ENCODE measurements around the gene XDH. TPM values are rescaled to one million over a fixed set of nuclear protein-coding genes. Genes with fewer than 3 reads are reported as not detected.

XDH gene
- polyA plus RNA-seq (ENCODE audit: insufficient read length in 3 of 3): under 1 TPM; 0.12 to 0.47 (median 0.17) TPM
- long read RNA-seq, donor 1: 0 reads
- long read RNA-seq, donor 2: 0 reads
- long read RNA-seq, donor 3: 0 reads
- long read RNA-seq, donor 4: 0 reads
- long read RNA-seq, donor 5: 0 reads
- long read RNA-seq, donor 6: 0 reads
- long read RNA-seq, donor 7: 0 reads
- long read RNA-seq, donor 8: 0 reads
- long read RNA-seq, donor 9: 0 reads
- long read RNA-seq, donor 10: 0 reads
- long read RNA-seq, donor 11: 0 reads
- long read RNA-seq, donor 12: 0 reads
- long read RNA-seq, donor 13: 0 reads
- long read RNA-seq, donor 14: 0 reads
- long read RNA-seq, donor 15: 0 reads
- long read RNA-seq, donor 16: 0 reads

DNA sequence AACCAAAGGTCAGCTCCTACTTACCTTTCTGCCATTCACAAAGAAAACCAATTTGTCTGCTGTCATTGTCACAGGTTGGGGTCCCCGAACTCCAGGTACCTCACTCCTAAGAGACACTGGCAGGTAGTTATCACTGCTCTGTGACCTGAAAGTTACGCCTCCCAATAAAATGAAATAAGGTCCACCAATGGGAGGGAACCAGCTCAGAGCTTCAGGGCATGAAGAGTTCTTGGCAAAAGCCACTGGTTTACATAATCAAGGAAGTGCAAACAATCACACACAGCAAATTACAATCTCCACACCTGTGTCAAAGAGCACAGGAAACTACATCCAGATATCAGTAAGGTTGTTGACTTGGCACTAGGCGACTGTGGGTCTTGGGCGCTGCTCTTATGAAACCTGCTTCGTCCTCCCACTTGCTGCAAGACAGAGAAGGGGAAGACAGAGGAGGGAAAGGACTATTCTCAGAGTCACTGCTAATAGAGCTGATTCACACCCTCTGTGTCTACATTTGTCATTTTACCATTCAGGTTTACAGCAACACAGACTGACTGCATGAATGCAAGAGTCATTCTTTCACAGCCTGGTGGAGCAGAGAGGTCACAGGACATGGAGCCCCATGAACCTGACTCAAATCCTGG is at the start of gene XDH:
TSS of gene XDH (minus strand) at position 142 of the 641 bp plus-strand sequence. CDS start at position 66, 76 bp downstream.
- DNase-seq (ENCODE audit: extremely low read depth in 1 of 11, low read depth in 9 of 11, low spot score in 4 of 11): no peak

DNA sequence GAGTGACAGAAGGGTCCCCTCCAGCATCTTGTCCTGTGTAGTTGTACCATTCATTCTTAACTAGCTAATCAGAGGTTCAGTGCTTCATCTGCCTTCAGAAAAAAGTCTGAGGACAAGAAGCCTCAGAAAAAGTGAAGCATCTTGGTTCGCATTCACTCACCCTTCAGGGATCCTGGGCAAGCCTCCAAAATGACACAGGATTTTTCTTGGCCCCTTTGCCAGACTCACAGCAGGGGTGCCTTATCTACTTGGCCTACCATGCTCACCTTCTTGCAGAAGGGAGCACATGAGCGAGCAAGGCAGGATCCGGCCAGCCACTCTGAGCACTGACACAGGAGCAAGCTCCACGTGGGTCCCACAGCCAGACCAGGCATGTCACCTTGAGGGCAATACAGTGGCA is 43.1 kb upstream of the XDH start:
- no peak for DNase-seq (ENCODE audit: extremely low read depth in 1 of 11, low read depth in 9 of 11, low spot score in 4 of 11)

DNA sequence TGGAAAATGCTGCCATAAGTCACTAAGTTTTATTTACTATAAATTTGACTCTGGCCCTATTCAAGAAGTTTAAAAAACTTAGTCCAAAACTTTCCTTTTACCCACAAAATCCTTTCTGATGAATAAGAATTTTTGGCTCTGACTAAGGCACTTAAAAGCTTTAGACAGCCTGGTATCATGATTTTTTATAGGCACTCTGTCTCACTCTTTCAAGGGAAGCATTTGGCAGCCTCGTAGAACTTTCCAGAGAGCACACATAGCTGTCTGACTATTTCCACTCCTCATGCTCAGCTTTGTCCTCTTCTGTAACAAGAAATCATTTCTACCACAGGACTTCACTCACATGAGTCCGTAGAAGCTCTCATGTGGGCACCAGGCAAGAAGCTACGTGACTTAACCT is 32.3 kb upstream of the XDH start:
- DNase-seq (ENCODE audit: extremely low read depth in 1 of 11, low read depth in 9 of 11, low spot score in 4 of 11): no peak

DNA sequence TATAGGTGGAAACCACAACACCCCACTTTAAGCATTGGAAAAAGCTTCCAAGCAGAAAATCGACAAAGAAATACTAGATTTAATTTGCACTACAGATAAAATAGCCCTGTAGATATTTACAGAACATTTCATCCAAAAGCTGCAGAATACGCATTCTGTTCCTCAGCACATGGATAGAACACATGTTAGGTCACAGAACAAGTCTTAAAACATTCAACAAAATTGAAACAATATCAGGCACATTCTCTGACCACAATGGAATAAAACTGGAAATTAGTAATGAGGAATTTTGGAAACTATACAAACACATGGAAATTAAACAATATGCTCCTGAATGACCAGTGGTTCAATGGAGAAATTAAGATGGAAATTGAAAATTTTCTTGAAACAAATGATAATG is 27.8 kb upstream of the XDH start:
- DNase-seq (ENCODE audit: extremely low read depth in 1 of 11, low read depth in 9 of 11, low spot score in 4 of 11): no peak

DNA sequence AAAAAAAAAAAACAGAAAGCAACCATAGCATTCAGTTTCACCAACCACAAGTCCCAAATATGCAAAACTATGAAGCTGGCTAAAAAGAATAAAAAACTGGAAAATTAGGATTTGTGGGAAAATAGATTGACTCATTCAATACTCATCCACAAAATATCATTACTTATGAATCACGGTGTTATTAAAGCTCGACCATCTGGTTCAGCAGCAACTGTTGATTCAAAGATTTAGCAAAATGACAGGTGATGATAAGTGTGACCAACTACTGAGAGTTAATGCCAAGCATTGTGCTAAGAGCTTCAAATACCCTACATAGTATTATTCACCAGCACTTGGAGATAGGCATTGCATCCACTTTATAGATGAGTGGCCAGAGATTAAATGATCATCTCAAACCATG is 26.2 kb upstream of the XDH start:
- DNase-seq (ENCODE audit: extremely low read depth in 1 of 11, low read depth in 9 of 11, low spot score in 4 of 11): no peak

DNA sequence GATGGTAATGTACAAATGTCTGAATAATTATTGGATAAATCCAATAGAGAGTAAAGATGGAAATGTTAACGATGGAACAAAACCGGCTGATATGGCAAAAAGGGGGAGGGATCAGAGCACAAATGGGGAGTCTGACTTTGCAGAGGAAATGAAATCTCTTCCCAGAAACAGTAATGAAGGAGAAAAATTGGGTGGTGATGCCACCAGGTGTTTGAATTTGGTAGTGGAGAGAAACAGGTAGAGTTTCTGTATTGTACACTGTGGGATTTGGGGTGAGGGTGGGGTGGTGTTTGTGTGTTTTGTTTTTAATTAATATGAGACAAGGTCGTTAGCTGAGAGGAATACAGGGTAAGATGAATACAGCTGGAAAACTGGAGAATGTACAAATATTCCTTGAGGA is 20.4 kb upstream of the XDH start:
- DNase-seq (ENCODE audit: extremely low read depth in 1 of 11, low read depth in 9 of 11, low spot score in 4 of 11): no peak

DNA sequence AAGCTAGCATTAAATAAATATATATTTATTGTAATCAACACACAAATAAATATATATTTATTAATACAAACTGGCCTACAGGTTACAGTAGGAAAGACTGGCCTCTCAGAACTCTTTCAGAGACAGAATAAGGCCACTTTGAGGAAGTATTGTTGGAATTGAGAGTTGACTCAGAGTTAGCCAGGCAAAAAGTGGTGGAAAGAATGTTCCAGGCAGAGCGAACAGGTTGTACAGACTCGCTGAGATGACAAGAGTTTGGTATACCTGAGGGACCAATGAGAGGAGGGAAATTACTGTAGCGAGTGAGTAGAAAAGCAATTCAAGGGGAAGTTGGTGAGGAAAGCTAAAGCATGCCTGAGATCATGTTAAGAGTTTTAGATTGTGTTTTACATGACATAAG is 19.0 kb upstream of the XDH start:
- no peak for DNase-seq (ENCODE audit: extremely low read depth in 1 of 11, low read depth in 9 of 11, low spot score in 4 of 11)

DNA sequence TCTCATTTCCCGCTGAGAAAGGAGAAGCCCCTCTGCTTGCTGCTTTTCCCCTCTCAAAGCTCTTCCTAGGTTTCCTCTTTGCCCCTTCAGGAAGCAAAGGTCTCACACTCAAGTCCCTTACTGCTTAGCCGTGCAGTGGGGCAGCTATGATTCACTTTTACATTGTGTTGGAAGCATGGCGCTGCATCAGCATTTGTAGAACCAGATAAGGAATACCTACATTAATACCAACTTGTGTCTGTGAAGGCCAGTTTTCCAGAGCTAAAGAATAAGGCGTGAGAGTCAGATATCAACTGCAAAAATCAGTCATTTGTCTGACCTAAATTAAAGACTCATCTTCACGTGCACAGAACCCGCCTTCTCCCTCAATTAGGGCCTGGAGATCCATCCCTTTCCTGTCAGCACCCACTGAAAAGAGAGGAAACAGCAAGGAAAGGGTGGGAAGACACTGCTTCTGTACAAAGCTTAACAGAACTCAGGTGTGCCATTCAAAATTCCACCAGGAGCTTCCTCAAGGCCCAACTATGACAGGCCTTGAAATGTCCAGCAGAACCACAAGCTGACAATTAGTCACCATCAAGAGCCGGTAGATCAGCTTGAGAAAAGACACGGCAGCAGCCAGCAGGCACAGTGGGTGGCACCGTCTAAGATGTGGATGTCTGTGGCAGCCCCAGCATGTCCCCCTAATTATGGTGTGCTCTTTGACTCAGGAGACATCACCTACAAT is 16.1 kb upstream of the XDH start:
- DNase-seq (ENCODE audit: extremely low read depth in 1 of 11, low read depth in 9 of 11, low spot score in 4 of 11): no peak

DNA sequence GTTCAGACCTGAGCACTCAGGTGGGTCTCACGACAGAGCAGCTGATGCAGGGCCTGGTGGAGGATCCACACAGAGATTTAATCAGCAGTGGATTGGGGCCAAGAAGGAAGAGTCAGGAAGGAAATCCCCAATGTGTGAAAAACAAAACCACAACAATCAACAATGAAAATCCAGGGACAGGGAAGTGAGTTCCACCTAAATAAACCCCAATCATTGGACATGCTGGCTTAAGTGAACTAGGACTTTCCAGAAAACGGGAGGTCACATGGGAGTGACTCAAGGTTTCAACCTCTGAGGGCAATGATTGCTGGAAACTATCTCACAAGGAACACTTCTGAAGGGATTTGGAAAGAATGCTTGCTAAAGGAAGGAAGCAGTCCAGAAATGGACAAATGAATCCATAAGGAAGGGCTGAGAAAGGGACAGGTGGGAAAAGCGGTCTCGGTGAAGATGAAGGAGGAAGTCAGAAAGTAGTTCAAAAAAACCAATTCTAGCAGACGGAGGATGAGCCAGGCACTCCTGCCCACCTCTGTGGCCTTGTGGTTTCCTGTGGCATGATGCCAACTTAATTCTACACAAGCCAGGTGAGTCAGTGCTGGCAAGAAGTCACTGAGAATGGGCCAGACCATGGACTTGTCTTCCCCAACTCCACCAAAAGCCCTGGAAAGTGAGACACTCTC is 15.4 kb upstream of the XDH start:
- DNase-seq (ENCODE audit: extremely low read depth in 1 of 11, low read depth in 9 of 11, low spot score in 4 of 11): no peak

DNA sequence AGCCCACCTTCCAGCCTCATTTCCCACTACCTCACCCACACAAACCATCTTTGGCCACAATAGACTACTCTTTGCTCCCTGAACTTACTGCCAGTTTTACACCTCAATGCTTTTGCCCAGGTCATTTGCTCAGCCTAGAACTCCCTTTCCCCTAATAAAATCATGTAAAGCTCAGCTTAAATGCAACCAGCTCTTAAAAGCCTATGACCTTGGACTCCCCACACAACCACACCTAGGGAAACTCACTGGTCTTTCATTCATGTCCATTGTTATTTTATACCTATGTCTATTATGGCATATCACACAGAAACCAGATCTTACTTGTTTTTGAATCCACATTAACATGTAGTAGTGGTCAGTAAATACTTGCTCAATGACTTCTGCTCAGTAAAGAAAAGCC is 14.5 kb upstream of the XDH start:
- DNase-seq (ENCODE audit: extremely low read depth in 1 of 11, low read depth in 9 of 11, low spot score in 4 of 11): no peak

DNA sequence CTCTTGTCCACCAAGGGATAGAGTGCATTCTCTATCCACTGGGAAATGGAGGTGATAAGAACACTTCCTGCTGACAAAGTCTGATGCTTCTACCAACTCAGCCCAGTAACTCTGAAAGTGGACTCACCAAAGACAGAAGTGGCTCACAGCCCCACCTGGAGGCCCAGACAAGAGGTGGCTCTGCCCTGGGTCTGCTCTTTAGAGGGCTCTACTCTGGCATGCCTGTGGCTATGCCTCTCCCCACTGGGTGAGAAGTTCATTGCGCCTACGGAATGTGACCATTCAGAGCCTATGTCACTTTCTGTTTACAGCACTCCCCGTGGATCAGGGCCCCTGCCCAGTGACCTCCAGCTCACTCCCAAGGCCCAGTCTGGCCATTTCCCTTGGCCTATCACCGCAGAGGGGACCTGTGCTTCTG is 13.5 kb upstream of the XDH start:
- no peak for DNase-seq (ENCODE audit: extremely low read depth in 1 of 11, low read depth in 9 of 11, low spot score in 4 of 11)

DNA sequence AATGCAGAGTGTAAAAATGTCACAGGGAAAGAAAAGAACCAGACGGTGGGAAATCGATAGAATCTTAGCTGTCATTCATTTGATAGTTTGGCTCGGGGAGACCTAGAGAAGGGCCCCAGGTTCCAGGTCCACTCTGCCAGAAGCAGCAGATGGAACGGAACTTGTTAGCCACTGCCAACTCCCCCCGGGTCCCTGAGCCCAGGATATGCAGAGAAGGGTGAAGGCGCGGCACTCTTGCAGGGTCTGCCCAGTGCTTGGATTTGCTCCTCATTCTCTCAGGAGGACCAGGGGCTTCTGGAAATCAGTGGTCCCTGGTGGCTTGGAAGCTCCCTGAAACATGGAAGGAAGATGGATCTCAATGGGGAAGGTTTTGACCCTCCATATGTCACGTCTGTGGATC is 11.6 kb upstream of the XDH start:
- no peak for DNase-seq (ENCODE audit: extremely low read depth in 1 of 11, low read depth in 9 of 11, low spot score in 4 of 11)

DNA sequence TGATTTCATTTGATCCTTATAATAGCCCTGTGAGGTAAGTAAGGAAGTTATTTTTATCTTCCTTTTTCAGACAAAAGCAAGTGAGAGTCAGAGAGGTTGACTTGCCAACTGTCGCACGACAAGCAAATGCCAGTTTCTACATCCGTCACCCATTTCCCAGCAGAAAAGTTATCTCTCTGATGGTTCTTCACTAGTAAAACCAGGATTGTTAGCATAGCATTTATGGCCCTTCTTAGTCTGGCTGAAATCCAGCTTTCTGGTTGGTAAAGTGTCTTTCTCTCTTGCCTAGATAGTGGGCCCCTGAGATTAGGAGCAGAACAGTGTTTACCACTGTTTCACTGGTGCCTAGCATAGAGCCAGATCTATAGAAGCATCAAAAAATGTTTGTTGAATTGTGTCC is 7.1 kb upstream of the XDH start:
- no peak for DNase-seq (ENCODE audit: extremely low read depth in 1 of 11, low read depth in 9 of 11, low spot score in 4 of 11)

DNA sequence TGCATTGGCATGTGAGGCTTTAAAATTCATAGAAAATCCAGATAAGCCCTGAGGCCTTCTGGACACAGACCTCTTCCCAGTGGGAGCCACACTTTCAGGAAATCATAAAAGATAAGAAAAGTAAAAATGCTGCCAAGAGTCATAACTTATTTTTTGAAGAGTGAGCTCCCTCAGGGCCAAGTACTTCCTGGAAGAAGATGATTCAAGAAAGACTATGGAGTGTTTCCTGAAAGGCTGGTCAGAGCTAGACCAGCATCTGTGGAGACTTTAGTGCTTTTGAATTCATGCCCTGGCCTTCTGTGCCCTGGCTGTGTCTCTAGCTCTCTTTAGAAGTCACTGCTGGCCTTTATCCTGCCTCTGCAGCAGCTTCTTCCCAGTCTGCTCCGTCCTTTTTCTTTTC is 6.4 kb upstream of the XDH start:
- no peak for DNase-seq (ENCODE audit: extremely low read depth in 1 of 11, low read depth in 9 of 11, low spot score in 4 of 11)

DNA sequence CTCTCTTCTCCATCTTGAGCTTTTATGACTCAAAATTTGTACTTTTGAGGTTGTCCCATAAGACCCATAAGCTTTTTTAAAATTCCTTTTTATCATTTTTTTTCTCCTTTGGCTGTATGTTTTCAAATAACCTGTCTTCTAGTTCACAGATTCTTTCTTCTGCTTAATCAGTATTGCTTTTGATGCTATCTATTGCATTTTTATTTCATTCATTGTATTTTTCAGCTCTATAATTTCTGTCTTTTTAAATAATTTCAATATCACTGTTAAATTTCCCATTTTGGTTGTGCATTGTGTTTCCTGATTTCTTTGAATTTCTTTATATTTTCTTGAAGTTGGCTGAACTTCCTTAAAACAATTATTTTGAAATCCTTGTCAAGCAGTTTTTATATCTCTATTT is 4.8 kb upstream of the XDH start:
- no peak for DNase-seq (ENCODE audit: extremely low read depth in 1 of 11, low read depth in 9 of 11, low spot score in 4 of 11)

DNA sequence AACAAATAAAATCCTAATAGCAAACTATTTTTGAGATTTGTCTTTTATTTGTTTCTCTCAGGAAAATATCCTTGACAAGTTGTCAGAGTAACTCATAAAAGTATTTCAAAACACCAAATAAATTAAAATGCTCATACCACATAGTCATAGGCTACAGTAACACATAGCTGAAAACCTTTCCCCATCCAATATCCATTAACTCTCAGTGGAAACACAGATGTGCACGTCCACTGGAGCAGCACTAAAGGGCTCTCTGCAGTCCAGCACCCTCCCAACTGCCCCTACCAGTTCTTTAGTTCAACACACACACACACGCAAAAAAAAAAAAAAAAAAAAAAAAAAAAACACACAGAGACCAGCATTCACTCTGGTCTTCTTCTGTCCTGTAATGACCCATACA is 879 bp upstream of the XDH start:
- no peak for DNase-seq (ENCODE audit: extremely low read depth in 1 of 11, low read depth in 9 of 11, low spot score in 4 of 11)

DNA sequence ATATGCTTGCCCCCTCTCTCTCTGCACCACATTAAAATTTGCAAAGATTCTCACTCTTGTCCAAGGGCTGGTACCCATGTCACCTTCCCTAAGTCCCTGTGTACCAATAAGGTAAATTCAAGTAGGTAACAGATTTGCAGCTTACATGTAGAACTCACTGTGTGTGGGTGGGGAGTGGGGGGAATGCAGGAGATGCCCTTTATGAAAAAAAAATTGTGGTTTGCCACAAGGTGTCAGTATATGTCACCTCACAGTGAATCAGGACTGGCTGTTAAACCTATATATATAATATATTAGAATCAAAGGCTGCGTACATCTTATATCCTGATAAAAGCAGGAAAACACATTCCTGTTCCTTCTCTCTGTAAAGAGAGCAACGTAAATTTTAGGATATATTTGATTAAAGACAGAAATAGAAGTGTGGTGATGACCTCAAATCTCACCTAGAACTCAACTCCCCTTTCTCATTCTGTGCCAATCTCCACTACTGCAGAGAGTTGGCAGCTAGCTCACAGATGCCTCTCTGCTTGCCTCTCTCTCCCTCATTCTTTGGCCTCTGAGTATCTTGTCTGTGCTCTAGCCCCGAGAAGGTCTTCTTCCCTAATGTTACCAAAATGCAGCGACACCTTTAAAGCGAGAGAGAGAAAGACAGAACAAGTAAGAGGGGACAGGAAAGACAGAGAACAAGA is 536 bp downstream of the XDH start:
- DNase-seq (ENCODE audit: extremely low read depth in 1 of 11, low read depth in 9 of 11, low spot score in 4 of 11): no peak

DNA sequence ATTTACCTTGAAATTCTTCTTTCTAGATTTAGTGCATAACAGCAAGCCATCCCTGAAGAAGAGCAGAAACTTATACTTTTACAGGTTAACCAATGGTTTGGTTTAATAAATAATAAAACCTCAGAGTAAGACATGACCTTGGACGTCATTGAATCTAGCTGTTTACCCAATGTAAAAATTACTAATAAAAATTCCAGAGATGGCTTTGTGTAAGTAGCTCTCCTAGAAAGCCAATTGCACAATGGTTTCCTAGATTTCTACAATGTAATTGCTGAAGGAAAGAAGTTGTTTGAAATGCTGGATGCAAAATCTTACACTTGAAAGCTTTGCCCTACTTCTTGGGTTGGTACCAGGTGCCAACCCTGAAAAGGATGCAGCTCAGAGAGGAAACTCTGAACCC is 1.5 kb downstream of the XDH start:
- DNase-seq (ENCODE audit: extremely low read depth in 1 of 11, low read depth in 9 of 11, low spot score in 4 of 11): no peak

DNA sequence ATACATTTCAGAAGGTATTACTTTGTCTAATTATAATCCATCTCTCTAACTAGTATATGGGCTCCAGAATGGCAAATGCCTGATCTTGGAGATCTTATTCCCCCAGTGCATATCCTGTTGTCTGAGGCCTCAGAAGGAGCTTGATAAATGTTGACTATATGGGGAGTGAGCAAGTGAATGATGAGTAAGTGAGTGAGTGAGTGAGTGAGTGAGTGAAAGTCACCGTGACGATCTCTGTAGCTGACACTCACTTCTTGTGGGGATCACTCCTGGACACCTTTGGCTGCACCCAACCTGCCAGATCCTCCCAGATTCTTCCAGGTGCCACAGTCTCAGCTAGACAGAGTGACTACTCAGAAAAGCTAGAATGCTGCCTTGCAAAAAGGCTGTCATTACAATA is 2.8 kb downstream of the XDH start:
- DNase-seq (ENCODE audit: extremely low read depth in 1 of 11, low read depth in 9 of 11, low spot score in 4 of 11): no peak
